Activated CD8-positive, alpha-beta memory T cell treated with anti-CD3 and anti-CD28 coated beads, Interleukin-2, amount 50 U/mL, for 24 hours (primary cell): ENCODE results near the gene CCR5.

ENCODE experiments used
- DNase-seq: peaks from one replicate; pipeline ENCODE4 v3.0.0-alpha.2; 2020; ENCODE audit errors: extremely low read depth

CCR5 gene

DNA sequence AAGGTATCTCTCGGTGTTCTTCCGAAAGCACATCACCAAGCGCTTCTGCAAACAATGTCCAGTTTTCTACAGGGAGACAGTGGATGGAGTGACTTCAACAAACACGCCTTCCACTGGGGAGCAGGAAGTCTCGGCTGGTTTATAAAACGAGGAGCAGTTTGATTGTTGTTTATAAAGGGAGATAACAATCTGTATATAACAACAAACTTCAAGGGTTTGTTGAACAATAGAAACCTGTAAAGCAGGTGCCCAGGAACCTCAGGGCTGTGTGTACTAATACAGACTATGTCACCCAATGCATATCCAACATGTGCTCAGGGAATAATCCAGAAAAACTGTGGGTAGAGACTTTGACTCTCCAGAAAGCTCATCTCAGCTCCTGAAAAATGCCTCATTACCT lies 12.3 kb upstream of the CCR5 start:
- DNase-seq: no peak

DNA sequence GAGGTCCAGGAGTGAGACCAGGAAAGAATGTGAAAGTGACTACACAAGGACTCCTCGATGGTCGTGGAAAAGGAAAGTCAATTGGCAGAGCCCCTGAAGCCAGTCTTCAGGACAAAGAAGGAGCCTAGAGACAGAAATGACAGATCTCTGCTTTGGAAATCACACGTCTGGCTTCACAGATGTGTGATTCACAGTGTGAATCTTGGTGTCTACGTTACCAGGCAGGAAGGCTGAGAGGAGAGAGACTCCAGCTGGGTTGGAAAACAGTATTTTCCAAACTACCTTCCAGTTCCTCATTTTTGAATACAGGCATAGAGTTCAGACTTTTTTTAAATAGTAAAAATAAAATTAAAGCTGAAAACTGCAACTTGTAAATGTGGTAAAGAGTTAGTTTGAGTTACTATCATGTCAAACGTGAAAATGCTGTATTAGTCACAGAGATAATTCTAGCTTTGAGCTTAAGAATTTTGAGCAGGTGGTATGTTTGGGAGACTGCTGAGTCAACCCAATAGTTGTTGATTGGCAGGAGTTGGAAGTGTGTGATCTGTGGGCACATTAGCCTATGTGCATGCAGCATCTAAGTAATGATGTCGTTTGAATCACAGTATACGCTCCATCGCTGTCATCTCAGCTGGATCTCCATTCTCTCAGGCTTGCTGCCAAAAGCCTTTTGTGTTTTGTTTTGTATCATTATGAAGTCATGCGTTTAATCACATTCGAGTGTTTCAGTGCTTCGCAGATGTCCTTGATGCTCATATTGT lies 10.8 kb upstream of the CCR5 start:
- DNase-seq: no peak

DNA sequence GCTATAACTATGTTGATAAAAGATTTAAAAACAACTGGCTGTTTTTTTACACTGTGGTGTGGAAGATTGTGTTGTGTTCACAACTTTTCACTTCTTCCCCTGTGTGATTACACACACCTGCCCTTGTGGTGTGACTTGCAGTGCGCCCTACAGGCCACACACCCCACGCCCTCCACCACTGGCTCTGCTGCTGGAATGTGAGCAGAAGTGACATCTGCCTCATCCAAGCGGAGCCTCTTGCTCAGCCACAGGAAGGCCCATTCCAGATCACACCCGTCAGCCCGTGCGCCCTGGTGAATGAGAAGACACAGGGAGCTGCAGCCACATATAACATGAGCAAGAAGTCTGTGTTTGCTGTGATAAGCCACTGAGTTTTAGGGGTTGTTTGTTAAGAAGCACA lies 9.8 kb upstream of the CCR5 start:
- no peak for DNase-seq

DNA sequence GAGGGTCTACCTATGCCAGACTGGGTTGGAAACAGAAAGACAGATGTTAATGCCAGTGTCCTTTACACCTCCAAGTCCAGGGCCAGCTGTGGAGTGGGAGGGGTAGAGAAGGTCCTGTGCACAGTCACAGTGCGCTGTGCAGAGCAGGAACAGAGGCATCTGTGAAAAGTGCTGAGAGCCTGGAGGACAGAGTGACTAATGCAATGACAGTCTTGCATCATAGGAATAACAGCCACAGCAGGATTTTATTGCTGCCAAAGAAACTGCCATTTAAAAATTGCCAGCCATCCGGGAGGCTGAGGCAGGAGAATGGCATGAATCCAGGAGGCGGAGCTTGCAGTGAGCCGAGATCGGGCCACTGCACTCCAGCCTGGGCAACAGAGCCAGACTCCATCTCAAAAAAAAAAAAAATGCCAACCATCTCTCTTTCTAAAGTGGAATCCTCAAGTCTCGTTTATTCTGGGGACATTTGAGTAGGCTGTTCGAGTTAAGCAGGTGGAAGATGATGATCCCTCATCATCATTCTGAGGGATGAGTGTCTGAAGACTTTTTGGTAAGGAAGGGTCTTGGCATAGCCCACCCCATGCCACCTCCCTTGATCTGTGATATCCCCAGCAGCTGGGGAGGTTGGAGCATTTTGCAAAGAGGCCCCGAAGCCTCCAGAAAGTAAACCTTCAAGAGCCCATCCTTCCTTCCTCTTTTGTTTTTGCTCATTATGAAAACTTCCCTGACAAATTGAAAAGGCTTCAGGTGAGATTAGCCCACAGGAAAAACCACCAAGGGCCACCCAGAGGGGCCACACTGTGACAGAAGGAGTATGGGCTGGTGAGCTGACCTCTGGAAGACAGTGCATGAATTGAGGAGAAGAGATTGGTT lies 9.1 kb upstream of the CCR5 start:
- DNase-seq: no peak

DNA sequence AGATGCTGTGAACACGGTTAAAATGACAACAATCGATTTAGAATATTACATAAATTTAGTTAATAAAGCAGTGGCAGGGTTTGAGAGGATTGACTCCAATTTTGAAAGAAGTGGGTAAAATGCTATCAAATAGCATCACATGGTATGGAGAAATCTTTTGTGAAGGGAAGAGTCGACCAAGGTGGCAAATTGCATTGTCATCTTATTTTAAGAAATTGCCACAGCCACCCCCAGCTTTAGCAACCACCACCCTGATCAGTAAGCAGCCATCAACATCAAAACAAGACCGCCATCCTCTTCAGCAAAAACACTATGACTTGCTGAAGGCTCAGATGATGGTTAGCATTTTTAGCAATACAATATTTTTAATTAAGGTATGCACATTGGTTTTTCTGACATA lies 5.7 kb upstream of the CCR5 start:
- DNase-seq: no peak

DNA sequence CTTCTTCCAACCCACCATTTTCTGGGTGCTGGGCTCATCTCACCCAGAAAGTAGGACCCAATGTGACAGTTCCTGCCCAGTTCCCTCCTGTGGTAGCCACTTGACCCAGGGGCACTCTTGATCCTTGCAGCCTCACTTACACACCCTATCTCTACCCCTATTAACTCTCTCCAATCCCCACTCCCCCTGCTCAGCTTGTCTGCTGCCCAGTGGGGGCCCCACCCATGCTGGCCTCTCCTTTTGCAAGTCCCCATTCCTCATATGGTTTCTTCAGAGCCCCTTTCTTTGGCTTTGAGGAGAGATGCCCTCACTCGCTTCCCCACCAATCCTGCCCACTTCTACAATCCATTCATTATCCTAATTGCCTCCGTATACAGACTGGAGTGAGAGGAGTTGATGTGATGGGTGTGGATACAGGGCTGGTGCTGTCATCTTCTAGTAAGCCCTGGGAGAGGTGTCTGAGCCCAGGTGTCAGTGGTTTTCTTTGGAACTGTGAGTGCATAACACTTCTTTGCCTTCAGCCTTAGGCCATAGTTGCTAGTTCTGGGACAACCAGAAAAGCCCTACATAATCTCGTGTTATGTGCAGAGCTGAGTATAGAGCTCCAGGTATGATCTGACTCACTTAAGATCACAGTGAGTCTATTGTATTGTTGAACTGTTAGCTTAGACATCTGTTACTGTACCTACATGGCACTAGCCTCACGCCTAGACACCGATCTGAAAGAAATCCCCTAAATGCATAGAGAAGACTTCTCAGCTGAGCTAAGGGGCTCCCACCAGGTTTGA lies 4.8 kb upstream of the CCR5 start:
- DNase-seq: no peak

DNA sequence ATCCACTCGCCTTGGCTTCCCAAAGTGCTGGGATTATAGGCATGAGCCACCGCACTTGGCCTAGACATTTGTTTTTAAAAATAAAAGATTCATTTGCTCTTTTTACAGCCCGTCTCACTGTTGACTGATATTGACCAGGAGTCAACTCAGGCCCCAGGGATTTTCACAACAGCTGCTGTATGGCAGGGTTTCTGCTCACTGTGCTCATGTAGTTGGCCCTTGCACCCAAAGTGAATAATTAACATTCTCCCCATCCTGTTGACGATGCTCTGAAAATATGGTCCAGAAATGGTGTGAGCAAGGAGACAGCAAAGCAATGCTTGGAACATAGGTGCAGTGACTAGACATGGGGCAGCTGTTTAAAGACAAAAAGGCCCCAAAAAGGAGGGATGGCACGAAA lies 2.9 kb upstream of the CCR5 start:
- DNase-seq: no peak

GRCh38 chr3:46368569-46368968 lies 2.2 kb upstream of the CCR5 start:
- no peak for DNase-seq

DNA sequence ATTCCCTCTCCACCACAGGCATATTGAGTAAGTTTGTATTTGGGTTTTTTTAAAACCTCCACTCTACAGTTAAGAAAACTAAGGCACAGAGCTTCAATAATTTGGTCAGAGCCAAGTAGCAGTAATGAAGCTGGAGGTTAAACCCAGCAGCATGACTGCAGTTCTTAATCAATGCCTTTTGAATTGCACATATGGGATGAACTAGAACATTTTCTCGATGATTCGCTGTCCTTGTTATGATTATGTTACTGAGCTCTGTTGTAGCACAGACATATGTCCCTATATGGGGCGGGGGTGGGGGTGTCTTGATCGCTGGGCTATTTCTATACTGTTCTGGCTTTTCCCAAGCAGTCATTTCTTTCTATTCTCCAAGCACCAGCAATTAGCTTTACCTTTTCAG lies 1.6 kb upstream of the CCR5 start:
- DNase-seq: no peak

- DNase-seq: no peak
Measured at GRCh38 chr3:46369675-46370132, 1.0 kb upstream of the CCR5 start.

- no peak for DNase-seq
Measured at GRCh38 chr3:46371519-46372340, 984 bp downstream of the CCR5 start.

GRCh38 chr3:46372492-46373359 lies 2.0 kb downstream of the CCR5 start:
- no peak for DNase-seq

DNA sequence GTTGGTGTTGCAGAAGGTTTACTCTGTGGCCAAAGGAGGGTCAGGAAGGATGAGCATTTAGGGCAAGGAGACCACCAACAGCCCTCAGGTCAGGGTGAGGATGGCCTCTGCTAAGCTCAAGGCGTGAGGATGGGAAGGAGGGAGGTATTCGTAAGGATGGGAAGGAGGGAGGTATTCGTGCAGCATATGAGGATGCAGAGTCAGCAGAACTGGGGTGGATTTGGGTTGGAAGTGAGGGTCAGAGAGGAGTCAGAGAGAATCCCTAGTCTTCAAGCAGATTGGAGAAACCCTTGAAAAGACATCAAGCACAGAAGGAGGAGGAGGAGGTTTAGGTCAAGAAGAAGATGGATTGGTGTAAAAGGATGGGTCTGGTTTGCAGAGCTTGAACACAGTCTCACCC lies 4.0 kb downstream of the CCR5 start:
- no peak for DNase-seq

- DNase-seq: no peak
Measured at GRCh38 chr3:46375218-46375617, 4.5 kb downstream of the CCR5 start.

DNA sequence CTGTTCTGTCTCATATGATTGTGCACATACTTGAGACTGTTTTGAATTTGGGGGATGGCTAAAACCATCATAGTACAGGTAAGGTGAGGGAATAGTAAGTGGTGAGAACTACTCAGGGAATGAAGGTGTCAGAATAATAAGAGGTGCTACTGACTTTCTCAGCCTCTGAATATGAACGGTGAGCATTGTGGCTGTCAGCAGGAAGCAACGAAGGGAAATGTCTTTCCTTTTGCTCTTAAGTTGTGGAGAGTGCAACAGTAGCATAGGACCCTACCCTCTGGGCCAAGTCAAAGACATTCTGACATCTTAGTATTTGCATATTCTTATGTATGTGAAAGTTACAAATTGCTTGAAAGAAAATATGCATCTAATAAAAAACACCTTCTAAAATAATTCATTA lies 5.1 kb downstream of the CCR5 start:
- DNase-seq: no peak

DNA sequence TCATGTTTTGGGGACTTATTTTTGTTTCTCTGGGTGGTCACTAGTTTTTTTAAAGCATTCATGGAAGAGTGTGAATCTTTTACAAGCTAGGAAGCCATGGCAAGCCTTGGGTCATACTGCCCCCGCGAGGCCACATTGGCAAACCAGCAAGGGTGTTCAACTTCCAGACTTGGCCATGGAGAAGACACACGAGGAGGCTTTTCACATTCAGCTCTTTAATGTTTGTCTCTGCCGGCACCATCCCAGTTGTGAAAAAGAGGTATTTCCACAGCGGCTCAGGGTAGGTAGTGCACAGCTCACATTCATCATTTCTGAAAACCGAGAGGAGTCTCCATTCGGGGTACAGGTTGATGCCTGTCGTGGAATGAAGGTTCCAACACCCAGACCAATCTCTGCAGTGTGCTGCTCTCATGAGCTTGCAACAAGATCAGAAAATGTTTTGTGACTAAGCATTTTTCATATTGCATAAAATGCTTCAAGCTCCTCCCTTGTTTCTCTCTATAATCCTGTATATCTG lies 7.7 kb downstream of the CCR5 start:
- no peak for DNase-seq

DNA sequence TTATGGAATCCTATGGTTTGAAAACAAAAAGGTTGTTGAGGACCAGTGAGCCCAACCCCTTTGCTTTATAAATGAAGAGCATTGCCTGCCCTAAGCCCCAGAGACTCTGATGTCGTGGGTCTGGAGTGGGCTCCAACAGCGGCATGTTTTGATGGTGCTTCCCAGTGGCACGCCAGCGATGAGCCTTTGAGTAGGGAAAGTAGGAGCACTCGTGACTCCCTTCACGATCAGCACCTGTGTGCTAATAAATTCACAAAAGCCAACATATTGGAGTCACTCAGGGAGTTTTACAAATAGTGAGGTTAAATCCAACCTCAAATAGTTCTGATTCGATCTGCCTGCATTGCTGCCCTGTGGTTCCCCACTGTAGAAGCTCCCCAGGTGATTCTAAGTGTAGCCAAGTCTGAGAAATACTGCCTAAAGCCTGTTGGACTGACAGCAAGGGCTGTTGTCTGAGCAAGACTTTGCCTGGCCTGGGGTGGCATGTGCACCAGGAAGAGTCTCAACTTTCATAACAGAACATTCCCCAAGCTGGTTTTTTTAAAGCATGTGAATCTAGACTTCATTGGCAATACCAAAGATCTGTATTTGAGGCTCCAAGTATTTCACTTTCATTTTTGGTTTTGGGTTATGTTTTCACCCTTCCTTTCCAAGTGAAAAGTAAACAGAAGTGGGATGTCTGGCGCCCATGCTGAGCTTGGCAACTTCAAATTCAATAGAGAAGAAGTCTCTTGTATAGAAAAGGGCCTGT lies 9.9 kb downstream of the CCR5 start:
- no peak for DNase-seq

GRCh38 chr3:46381625-46382024 lies 10.9 kb downstream of the CCR5 start:
- no peak for DNase-seq

GRCh38 chr3:46383211-46383950 lies 12.6 kb downstream of the CCR5 start:
- DNase-seq: no peak
